ENCODE data around the gene TTLL8. TPM values are rescaled to one million over a fixed set of nuclear protein-coding genes. Genes with fewer than 3 reads are reported as not detected.
"Not testable (repeated sequence)": the region's sequence is repeated elsewhere in the genome, so short reads cannot be mapped to it uniquely, and the experiment has no call there.

TTLL8 gene
- total RNA-seq, 1 experiment from 2014 or later = not detected

- in situ Hi-C loops (cut with HindIII; ENCODE audit: low pct_unique_long_range_greater_than_20kb, low sequenced_read_pairs) = no loop called here
- intact Hi-C loops (cut with micrococcal nuclease; ENCODE audit: unreplicated experiment) = loop anchor here (5.0 kb wide), 1 partner anchor 36 kb away; no protein-coding TSS in a partner anchor
- H3K27me3 ChIP-seq (ENCODE audit: control insufficient read depth, insufficient read depth, low read length) = no peaks in the 10 kb centered on the region
- TF ChIP-seq REST (IDR thresholded peaks at IDR 0.05; ENCODE audit: insufficient read depth in 1 of 2, low read depth in 2 of 2, low read length in 1 of 2) = no peak
- TF ChIP-seq POLR2AphosphoS5 (IDR thresholded peaks at IDR 0.05; ENCODE audit: low read depth, low read length) = no peak
- no peak for TF ChIP-seq SIN3A (IDR thresholded peaks at IDR 0.05; ENCODE audit: borderline replicate concordance, insufficient read depth, low read depth, low read length)
- no peak for TF ChIP-seq CTCF (IDR thresholded peaks at IDR 0.05)
- TF ChIP-seq TCF7L2 (IDR thresholded peaks at IDR 0.05; ENCODE audit: low read depth, low read length) = no peak
- no peak overlapping the region for H3K27ac ChIP-seq (ENCODE audit: low read length)
- H3K4me1 ChIP-seq (ENCODE audit: control insufficient read depth, insufficient read depth, low read length) = peaks cover 14% of the 10 kb centered on the region
- ChIA-PET CTCF (interaction anchor here (1.0 kb wide), 1 partner anchor 39 kb away, joined by 6 read pairs; no protein-coding TSS in a partner anchor), POLR2A (no interaction called here)
- no peak for ATAC-seq
- H3K36me3 ChIP-seq (ENCODE audit: control insufficient read depth, insufficient read depth, low read length) = no peaks in the 10 kb centered on the region
- no TSS peak for BruUV-seq (replicated peaks)
- no peak for DNase-seq (ENCODE audit: low read depth, low spot score)
- no peak overlapping the region for H3K4me3 ChIP-seq (ENCODE audit: low read depth in 2 of 2, low read length in 2 of 2)
- H3K9me3 ChIP-seq (ENCODE audit: control insufficient read depth, insufficient read depth, low read depth, low read length) = no peaks in the 10 kb centered on the region
Measured at GRCh38 chr22:49991167-49991566, 66.9 kb downstream of the TTLL8 start.

- BruUV-seq (replicated peaks); DNase-seq (ENCODE audit: low read depth, low spot score); H3K4me3 ChIP-seq (ENCODE audit: low read depth in 2 of 2, low read length in 2 of 2); CTCF ChIA-PET; POLR2A ChIA-PET; H3K27me3 ChIP-seq (ENCODE audit: control insufficient read depth, insufficient read depth, low read length); ATAC-seq; H3K27ac ChIP-seq (ENCODE audit: low read length); H3K36me3 ChIP-seq (ENCODE audit: control insufficient read depth, insufficient read depth, low read length); H3K4me1 ChIP-seq (ENCODE audit: control insufficient read depth, insufficient read depth, low read length); H3K9me3 ChIP-seq (ENCODE audit: control insufficient read depth, insufficient read depth, low read depth, low read length); in situ Hi-C loops (cut with HindIII; ENCODE audit: low pct_unique_long_range_greater_than_20kb, low sequenced_read_pairs): not testable (repeated sequence)
- intact Hi-C loops (cut with micrococcal nuclease; ENCODE audit: unreplicated experiment) = loop anchor here (5.0 kb wide), 1 partner anchor 37 kb away; no protein-coding TSS in a partner anchor
Measured at GRCh38 chr22:49989826-49990225, 68.3 kb downstream of the TTLL8 start.

- Histone ChIP-seq H3K36me3 (ENCODE audit: control insufficient read depth, insufficient read depth, low read length) (no peaks in the 10 kb centered on the region), H3K4me3 (ENCODE audit: low read depth in 2 of 2, low read length in 2 of 2) (no peak overlapping the region), H3K4me1 (ENCODE audit: control insufficient read depth, insufficient read depth, low read length) (no peaks in the 10 kb centered on the region), H3K27ac (ENCODE audit: low read length) (no peak overlapping the region), H3K27me3 (ENCODE audit: control insufficient read depth, insufficient read depth, low read length) (no peaks in the 10 kb centered on the region), H3K9me3 (ENCODE audit: control insufficient read depth, insufficient read depth, low read depth, low read length) (no peaks in the 10 kb centered on the region)
- in situ Hi-C loops (cut with HindIII; ENCODE audit: low pct_unique_long_range_greater_than_20kb, low sequenced_read_pairs) = no loop called here
- ATAC-seq (no peak), DNase-seq (ENCODE audit: low read depth, low spot score) (no peak)
- ChIA-PET POLR2A (no interaction called here), CTCF (no interaction called here)
- TF ChIP-seq TCF7L2 (IDR thresholded peaks at IDR 0.05; ENCODE audit: low read depth, low read length) = no peak
- no peak for TF ChIP-seq POLR2AphosphoS5 (IDR thresholded peaks at IDR 0.05; ENCODE audit: low read depth, low read length)
- TF ChIP-seq CTCF (IDR thresholded peaks at IDR 0.05) = no peak
- TF ChIP-seq SIN3A (IDR thresholded peaks at IDR 0.05; ENCODE audit: borderline replicate concordance, insufficient read depth, low read depth, low read length) = no peak
- no peak for TF ChIP-seq REST (IDR thresholded peaks at IDR 0.05; ENCODE audit: insufficient read depth in 1 of 2, low read depth in 2 of 2, low read length in 1 of 2)
- intact Hi-C loops (cut with micrococcal nuclease; ENCODE audit: unreplicated experiment) = no loop called here
- BruUV-seq (replicated peaks) = no TSS peak
Measured at GRCh38 chr22:49986325-49986724, 71.8 kb downstream of the TTLL8 start.

Measured in Panc1 (cell line).